Transverse colon (tissue), 1 donor: ENCODE results near the gene TMSB10.

Experiments
- EP300 ChIP-seq: sonication (generic); formaldehyde crosslinking; IDR thresholded peaks from one replicate; pipeline ENCODE4 v1.6.1; 2017; ENCODE audit warnings: antibody characterized with exemption, low read depth
- POLR2A ChIP-seq: fragments of 450-650 bp; IDR thresholded peaks from one replicate; pipeline ENCODE4 v1.6.1; 2016; ENCODE audit warnings: antibody characterized with exemption, mild to moderate bottlenecking, moderate library complexity

GRCh38 chr2:84897773-84898172, 7.7 kb upstream of the TMSB10 start:
- TF ChIP-seq EP300: no peak
- no peak for TF ChIP-seq POLR2A
